ENCODE results near the gene METTL25B. TPM values are rescaled to one million over a fixed set of nuclear protein-coding genes. Genes with fewer than 3 reads are reported as not detected.
A peak's percentile ranks its signal among the peaks of the same experiment; 100 is the strongest.

Gene METTL25B
- total and polyA plus RNA-seq, 2 of the 13 experiments (the other 11 are each of a cell fraction or from before 2014, with no cell fraction given) = 11.9 to 24.0 TPM

DNA sequence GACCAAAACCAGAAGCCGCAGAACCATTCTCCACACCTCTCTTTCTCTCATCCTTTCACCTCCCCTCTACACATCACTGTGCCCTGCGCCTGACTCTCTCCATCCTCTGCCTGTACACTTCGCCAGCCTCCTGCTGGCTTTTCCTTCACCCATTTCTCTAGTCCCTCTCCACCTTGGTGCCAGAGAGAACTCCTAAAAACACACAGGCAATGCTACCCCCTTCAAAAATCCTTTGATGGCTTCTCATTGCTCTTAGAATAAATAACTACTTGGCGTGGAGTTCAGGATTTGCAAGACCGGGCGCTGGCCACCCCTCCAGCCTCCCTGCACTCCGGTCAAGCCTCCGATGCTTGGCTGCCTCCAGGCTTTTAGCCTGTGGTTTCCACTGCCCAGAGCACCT, 31.5 kb upstream of the METTL25B start (continued):
- TF ChIP-seq, protein P1, sequence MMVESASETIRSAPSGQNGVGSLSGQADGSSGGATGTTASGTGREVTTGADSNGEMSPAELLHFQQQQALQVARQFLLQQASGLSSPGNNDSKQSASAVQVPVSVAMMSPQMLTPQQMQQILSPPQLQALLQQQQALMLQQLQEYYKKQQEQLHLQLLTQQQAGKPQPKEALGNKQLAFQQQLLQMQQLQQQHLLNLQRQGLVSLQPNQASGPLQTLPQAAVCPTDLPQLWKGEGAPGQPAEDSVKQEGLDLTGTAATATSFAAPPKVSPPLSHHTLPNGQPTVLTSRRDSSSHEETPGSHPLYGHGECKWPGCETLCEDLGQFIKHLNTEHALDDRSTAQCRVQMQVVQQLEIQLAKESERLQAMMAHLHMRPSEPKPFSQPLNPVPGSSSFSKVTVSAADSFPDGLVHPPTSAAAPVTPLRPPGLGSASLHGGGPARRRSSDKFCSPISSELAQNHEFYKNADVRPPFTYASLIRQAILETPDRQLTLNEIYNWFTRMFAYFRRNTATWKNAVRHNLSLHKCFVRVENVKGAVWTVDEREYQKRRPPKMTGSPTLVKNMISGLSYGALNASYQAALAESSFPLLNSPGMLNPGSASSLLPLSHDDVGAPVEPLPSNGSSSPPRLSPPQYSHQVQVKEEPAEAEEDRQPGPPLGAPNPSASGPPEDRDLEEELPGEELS (CRISPR knock-in tag; IDR thresholded peaks at IDR 0.05) = no peak
- TF ChIP-seq ZNF460 (CRISPR knock-in tag; IDR thresholded peaks at IDR 0.05; ENCODE audit: borderline replicate concordance) (no peak), ZNF598 (CRISPR knock-in tag; IDR thresholded peaks at IDR 0.05; ENCODE audit: borderline replicate concordance) (no peak), ERF (CRISPR knock-in tag; IDR thresholded peaks at IDR 0.05) (no peak), ZNF773 (CRISPR knock-in tag; IDR thresholded peaks at IDR 0.05; ENCODE audit: borderline replicate concordance) (no peak)

DNA sequence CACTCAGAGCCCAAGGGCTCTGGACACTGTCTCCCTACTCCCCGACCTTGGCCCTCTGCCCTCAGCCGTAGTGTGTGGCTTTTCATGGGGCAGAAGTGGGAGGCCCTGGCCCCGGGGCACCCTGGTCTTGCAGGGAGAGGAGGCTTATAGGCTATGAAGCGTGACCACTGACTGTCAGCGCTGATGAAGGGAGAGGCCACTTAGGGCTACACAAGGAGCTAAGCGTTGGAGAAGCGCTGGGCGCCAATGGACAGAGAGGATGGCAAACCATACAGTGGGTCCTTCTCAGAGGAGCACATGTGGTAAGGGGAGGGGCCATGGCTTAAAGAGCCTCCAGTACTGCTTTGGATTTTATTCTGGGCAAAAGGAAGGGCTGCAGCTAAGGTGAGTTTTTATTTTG, 30.8 kb upstream of the METTL25B start:
- Histone ChIP-seq H3K27me3 (ENCODE audit: control insufficient read depth in 1 of 2, insufficient read depth in 2 of 2, low read length in 2 of 2) (peaks cover 1 to 45% of the 10 kb centered on the region in 2 experiments; a peak in 4 of 5 replicates), H3K9me3 (ENCODE audit: low read length) (no peaks in the 10 kb centered on the region), H3K36me3 (replicated peaks in 1 of 2; ENCODE audit: control insufficient read depth in 1 of 2, insufficient read depth in 2 of 2, low read length in 2 of 2) (no peaks in the 10 kb centered on the region), H2AFZ (ENCODE audit: low read length) (no peak overlapping the region), H4K20me1 (ENCODE audit: insufficient read depth, low read length) (no peaks in the 10 kb centered on the region), H3K9ac (ENCODE audit: insufficient read depth, low read depth, low read length) (no peak overlapping the region), H3K4me3 (replicated peaks in 1 of 3; ENCODE audit: insufficient read depth in 1 of 3, low read depth in 2 of 3, low read length in 3 of 3) (no peak overlapping the region), H3K4me1 (ENCODE audit: insufficient read depth, low read length) (peaks cover 25% of the 10 kb centered on the region), H3K79me2 (ENCODE audit: insufficient read depth, low read length) (no peaks in the 10 kb centered on the region), H3K4me2 (ENCODE audit: low read depth, low read length) (no peak overlapping the region), H3K27ac (ENCODE audit: extremely low read length, insufficient read depth, low read length) (no peak overlapping the region)
- POLR2A ChIA-PET = no interaction called here
- DNase-seq (ENCODE audit: low spot score) (no peak), FAIRE-seq (no peak), ATAC-seq (peak; percentile 18; the same call in 1 of the 3 replicates)
- in situ Hi-C loops (cut with HindIII; ENCODE audit: extremely low pct_ligation_motif_present, low pct_unique_long_range_greater_than_20kb) = loop anchor here (10.0 kb wide), 2 partner anchors 167 to 227 kb away; partner anchors contain the start of genes LRRC71 and NTRK1
- WGBS (ENCODE audit: low lambda C conversion rate) = 27% methylated on average over 8 of the region's 8 CpGs
- intact Hi-C loops (cut with micrococcal nuclease; ENCODE audit: unreplicated experiment) = no loop called here
- TF ChIP-seq ZMYM3 (CRISPR knock-in tag; IDR thresholded peaks at IDR 0.05) = no peak
- no peak for TF ChIP-seq ZNF30 (CRISPR knock-in tag; IDR thresholded peaks at IDR 0.05)
- TF ChIP-seq ZNF264 (CRISPR knock-in tag; IDR thresholded peaks at IDR 0.05) = no peak
- no TSS peak for BruUV-seq (replicated peaks)
- CTCF ChIA-PET (ENCODE audit: low intra/inter-chr PET ratio, low total read pairs) = no interaction called here

Measured in HepG2 (cell line).